ENCODE results near the gene CUBN.
"Not testable (repeated sequence)": the region's sequence is repeated elsewhere in the genome, so short reads cannot be mapped to it uniquely, and the experiment has no call there.

Gene CUBN

GRCh38 chr10:16853201-16853600 is 276.4 kb downstream of the CUBN start:
- DNase-seq, result no peak

GRCh38 chr10:16852624-16853023 is 277.0 kb downstream of the CUBN start:
- DNase-seq, result no peak

- no peak for DNase-seq
Measured at GRCh38 chr10:16848562-16849154, 281.0 kb downstream of the CUBN start.

GRCh38 chr10:16847644-16848043 is 282.0 kb downstream of the CUBN start:
- DNase-seq, result no peak

GRCh38 chr10:16845248-16845647 is 284.4 kb downstream of the CUBN start:
- DNase-seq, result no peak

GRCh38 chr10:16843252-16843870 is 286.2 kb downstream of the CUBN start:
- no peak for DNase-seq

GRCh38 chr10:16835228-16835627 is 294.4 kb downstream of the CUBN start:
- peak; percentile 20 for DNase-seq

- DNase-seq, result no peak
Measured at GRCh38 chr10:16832351-16833080, 297.1 kb downstream of the CUBN start.

- no peak for DNase-seq
Measured at GRCh38 chr10:16828701-16829175, 300.9 kb downstream of the CUBN start.

- peak; percentile 43 for DNase-seq
Measured at GRCh38 chr10:16828114-16828568, 301.5 kb downstream of the CUBN start.

- DNase-seq, result not testable (repeated sequence)
Measured at GRCh38 chr10:16827474-16827873, 302.1 kb downstream of the CUBN start.

GRCh38 chr10:16822726-16823360 is 306.8 kb downstream of the CUBN start:
- no peak for DNase-seq

GRCh38 chr10:16822027-16822426 is 307.6 kb downstream of the CUBN start:
- DNase-seq, result no peak

- no peak for DNase-seq
Measured at GRCh38 chr10:16820421-16820820, 309.2 kb downstream of the CUBN start.

- no peak for DNase-seq
Measured at GRCh38 chr10:16820018-16820417, 309.6 kb downstream of the CUBN start.

GRCh38 chr10:16819436-16819835 is 310.2 kb downstream of the CUBN start:
- no peak for DNase-seq

- DNase-seq, result no peak
Measured at GRCh38 chr10:16819026-16819425, 310.6 kb downstream of the CUBN start.

- DNase-seq, result peak; percentile 100
Measured at GRCh38 chr10:16817125-16818019, 312.2 kb downstream of the CUBN start, which contains the start of gene RSU1. RSU1 (minus strand) TSS chr10:16817424; CDS start chr10:16817081, 343 bp downstream.

GRCh38 chr10:16816830-16817124 is 312.8 kb downstream of the CUBN start:
- DNase-seq, result no peak

GRCh38 chr10:16816171-16816570 is 313.4 kb downstream of the CUBN start:
- no peak for DNase-seq

GRCh38 chr10:16814012-16814411 is 315.6 kb downstream of the CUBN start:
- DNase-seq, result no peak

GRCh38 chr10:16812676-16813075 is 316.9 kb downstream of the CUBN start:
- DNase-seq, result no peak

GRCh38 chr10:16811765-16812164 is 317.8 kb downstream of the CUBN start:
- no peak for DNase-seq
